GM19240 (cell line): ENCODE data around the gene PHLPP2.

ENCODE experiments used
- DNase-seq: peaks from one replicate; pipeline ENCODE4 v3.0.0; 2011; ENCODE audit warnings: low spot score; ENCODE audit not compliant: insufficient read length

The PHLPP2 gene

DNA sequence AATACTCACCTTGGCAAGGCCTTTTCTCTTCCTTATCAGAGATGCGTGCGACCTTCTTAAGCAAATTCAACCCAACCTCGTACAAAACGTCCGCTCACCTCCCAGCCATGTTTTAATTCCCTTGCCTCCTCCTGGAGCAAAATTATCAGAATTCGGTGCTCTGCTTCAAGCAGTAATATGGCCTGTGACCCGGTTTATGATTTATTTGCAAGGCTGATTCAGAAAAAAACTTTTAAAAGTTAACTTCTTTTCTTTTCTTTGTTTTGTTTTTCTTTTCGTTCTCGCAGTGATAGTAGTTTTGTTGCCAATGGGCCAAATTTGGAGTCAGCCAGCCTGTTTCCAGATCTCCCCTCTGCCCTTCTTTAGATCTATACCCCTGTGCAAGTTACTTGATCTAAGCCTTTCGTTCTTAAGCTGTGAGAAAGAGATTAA, at the start of gene PHLPP2:
Gene PHLPP2, minus strand, starts transcription at position 382 of the 432 bp plus-strand sequence. CDS start 9,906 bp downstream, outside the sequence.
- no peak for DNase-seq

DNA sequence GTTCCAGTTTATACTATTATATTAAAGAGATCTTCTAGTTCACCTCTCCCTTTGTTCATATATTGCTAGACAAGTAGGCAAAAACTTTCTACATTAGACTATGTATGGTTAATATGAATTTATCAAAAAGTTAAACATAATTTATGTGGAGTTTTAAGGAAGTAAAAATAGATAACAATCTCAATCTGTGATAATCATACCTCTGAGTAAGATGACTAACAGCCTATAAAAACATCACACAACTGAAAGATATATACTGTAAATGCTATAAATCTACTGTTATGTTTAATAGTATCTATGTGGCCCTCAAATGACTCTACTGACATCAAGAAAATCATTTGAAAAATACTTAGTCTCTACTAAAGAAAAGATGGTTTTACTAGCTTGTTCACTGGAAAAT, 47.1 kb upstream of the PHLPP2 start:
- no peak for DNase-seq

- DNase-seq = no peak
Observed at GRCh38 chr16:71769222-71769621, 44.7 kb upstream of the PHLPP2 start.

- no peak for DNase-seq
Observed at GRCh38 chr16:71767060-71767900, 42.8 kb upstream of the PHLPP2 start.

GRCh38 chr16:71762186-71762585, 37.7 kb upstream of the PHLPP2 start:
- DNase-seq = no peak

GRCh38 chr16:71761097-71761496, 36.6 kb upstream of the PHLPP2 start:
- no peak for DNase-seq

- no peak for DNase-seq
Observed at GRCh38 chr16:71758293-71758760, 33.8 kb upstream of the PHLPP2 start.

- no peak for DNase-seq
Observed at GRCh38 chr16:71754652-71755051, 30.2 kb upstream of the PHLPP2 start.

DNA sequence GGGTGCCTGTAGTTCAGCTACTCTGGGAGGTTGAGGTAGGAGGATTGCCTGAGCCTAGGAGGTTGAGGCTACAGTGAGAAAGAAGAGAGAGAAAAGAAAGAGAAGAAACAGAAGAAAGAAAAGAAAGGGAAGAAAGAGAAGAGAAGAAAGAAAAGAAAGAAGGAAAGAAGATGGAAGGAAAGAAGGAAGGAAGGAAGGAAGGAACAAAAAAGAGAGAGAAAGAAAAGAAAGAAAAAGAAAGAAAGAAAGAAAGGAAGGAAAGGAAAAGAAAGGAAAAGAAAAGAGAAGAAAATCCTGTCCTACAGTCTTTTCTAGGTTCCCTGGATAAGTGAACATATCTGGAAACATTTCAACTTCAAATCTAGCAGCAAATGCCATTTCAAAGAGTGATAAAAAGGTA, 29.6 kb upstream of the PHLPP2 start:
- DNase-seq = no peak

DNA sequence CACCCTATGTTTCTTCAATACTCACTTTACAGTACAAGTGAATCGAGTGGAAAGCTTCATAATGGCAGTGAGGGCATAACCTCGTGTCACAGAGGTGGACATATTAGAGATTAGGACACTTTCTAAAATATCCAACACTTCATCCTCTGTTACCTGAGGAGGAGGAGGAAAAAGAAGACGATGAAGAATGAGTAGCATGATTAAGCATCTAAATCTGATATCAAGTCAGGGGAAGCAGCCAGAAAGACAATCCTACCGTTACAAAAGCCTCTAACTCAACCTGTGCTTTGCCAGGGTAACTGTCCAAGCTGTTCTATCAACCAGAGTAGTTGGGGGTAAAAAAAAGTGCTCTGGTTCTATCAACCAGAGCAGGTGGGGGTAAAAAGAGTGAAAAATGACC, 23.7 kb upstream of the PHLPP2 start:
- DNase-seq = no peak

DNA sequence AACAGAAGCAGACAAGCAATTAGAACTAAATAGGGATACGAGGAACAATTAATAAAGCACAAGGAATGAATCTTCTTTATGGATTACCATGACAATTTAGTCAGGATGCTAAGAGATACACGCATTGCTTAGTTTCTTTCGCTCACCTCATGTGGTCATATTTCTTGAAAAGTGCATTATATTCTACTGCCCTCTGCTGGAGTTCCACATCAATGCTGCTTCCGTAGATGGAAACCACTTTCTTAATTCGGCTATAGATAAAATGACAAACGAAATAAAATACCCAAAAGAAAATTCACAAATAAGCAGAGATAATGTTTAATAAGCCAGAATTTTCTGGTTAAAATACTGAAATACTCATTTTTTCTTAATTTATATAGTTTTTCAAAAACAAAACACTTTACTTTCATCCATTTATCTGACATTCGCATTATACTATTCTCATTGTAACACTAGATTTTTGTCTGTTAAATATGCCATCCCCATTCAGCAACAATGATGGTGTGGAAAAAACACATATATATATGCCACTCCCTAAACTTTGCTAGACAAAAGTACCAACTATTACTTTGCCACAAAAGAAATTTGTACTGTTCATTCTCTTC, 22.0 kb upstream of the PHLPP2 start:
- peak; percentile 19 for DNase-seq

- no peak for DNase-seq
Observed at GRCh38 chr16:71738855-71739254, 14.4 kb upstream of the PHLPP2 start.

DNA sequence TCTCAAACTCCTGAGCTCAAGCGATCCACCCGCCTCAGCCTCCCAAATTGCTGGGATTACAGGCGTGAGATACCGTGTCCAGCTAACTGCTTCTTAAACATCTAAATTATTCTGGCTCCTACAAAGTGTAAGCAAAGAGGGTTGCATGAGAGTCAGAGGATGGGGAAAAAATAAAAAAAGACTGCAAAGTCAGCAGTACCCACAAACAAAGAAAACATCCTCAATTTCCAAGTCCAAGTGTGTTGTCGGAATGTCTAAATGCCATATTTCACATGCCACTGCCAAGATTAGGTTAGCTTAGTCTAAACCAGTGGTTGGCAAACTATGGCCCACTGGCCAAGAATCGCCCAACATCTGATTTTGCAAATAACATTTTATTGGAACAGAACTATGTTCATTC, 13.0 kb upstream of the PHLPP2 start:
- no peak for DNase-seq

DNA sequence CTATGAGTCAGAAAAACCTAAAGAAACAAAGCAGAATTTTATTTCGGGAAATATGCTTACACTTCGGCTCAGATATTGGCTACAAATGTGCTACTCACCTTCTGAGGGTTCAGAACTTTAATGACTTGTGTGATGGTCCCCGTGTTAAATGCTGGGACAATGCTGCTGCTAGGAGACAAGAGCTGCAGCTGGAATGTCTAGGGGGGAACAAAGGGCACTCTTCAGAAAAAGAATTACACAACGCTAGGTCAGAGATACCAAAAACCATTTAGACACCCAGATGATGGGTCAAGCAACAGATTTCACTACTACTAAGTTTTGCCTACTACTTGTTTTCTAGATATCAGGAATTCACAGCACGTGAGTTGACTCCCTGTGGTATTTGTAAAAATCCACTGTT, 10.0 kb upstream of the PHLPP2 start:
- DNase-seq = no peak

GRCh38 chr16:71732587-71732986, 8.1 kb upstream of the PHLPP2 start:
- no peak for DNase-seq

- no peak for DNase-seq
Observed at GRCh38 chr16:71727551-71728324, 3.2 kb upstream of the PHLPP2 start.

GRCh38 chr16:71726476-71727315, 2.2 kb upstream of the PHLPP2 start:
- DNase-seq = no peak

DNA sequence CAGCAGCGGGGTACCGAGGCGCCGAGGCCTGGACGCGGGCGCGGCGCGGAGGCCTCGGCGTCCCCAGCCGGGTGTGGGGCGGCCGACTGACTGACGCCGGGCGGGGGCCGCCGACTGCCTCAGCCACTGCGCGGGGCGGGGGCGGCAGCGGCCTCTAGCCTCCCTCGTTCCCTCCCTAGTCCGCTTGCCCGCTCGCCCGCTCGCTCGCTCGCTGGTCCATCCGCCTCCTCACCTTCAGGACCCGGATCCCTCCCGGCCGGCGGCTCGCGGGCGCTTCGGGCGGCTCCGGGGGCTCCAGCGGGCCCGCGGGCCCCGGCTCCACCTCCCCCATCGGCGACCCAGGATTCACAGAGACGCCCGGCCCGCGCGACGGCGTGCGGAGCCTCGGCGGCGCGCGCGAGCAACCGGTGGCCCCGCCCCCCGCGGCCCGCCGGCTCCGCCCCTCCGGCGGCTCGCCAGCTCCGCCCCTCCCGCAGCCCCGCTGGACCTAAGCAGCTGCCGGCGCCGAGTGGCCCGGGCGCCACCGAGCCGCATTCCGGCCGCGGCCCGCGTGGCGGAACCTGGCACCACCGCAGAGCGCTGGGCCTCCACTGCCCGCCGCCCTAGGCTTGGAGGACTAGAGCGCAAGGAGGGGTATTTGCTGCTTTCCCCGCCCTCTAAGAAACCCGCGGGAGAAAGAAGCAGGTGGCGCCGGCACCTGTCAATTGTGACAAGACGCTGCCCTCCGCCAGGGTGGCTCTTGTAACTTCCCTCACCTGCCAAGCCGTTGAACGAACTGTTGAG, 773 bp downstream of the PHLPP2 start:
- peak; percentile 76 for DNase-seq

GRCh38 chr16:71722801-71723536, 1.5 kb downstream of the PHLPP2 start:
- DNase-seq = peak; percentile 19
